HG03457 (cell line): ENCODE data around the gene RHBDL3.
A peak's percentile ranks its signal among the peaks of the same experiment; 100 is the strongest.
"Not testable (repeated sequence)": the region's sequence is repeated elsewhere in the genome, so short reads cannot be mapped to it uniquely, and the experiment has no call there.

Experiments used
- ATAC-seq: cut with Tn5 transposase; IDR thresholded peaks from one replicate; pipeline ENCODE4 v1.9.1; 2021; ENCODE audit warnings: moderate number of reproducible peaks; ENCODE audit not compliant: unreplicated experiment

Gene RHBDL3

DNA sequence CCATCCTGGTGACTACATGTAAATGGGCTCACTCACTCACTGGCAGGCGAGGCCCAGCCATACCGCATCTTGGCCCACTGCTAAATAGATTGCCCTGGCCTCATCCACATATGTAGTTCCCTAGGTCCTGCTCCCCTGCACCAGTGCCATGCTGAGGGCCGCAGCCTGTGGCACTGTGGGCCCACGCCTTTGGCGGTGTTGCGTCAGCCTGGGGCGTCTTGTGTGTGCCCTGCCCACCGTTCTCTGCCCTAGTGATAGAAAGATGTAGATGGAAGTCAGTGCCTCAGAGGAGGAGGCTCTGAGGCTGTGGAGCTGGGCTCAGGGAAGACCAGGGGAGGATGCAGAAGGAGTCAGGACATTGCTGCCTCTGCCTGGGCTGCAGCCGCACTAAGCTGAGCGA is 57.4 kb downstream of the RHBDL3 start:
- no peak for ATAC-seq

DNA sequence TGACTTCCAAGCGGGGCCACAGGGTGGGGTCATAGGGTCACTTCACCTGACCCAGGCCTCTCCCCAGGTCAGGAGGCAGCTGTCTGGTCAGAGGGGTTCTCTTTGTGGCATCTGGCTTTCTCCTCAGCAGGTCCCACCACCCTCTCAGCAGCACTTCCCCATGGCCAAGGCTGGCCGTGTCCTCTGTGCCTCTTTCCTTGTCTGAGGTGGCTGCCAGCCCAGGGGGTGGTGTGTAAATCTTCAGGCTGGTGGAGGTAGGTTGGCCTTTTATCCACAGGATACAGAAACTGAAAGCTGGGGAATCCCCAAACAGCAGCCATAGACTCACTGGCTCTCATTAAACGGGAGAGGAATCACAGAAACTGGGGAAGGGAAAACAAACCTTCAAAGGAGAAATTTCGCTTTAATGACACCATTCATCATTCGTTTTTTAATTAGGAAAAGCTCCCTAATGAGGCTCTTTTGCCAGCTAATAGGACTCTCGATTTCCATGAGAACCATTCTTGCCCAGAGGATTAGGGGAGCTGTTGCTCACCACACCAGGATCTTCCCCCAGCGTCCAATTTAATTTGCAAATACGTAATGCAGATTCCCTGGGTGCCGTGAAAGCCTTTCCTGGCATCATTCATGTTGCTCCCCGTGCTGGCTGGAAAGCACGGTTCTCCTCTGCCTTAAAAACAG is 58.3 kb downstream of the RHBDL3 start:
- ATAC-seq = no peak

DNA sequence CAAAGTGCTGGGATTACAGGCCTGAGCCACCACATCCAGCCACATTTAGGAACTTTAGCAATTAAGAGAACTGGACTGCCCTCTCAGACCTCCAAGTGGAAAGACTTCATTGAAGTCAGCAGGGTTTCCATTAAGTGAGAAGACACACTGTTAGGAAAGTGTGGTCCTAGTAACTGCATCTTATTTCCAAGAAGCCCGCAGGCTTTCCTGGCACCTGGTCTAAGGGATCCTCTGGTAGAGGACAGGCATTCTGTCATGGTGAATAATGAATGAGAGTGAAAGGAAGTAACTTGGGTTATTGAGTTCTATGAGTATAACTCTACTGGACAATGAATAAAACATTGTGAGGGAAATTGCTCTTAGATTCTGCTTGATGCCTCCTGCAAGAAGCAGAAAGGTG is 62.3 kb downstream of the RHBDL3 start:
- ATAC-seq = no peak

DNA sequence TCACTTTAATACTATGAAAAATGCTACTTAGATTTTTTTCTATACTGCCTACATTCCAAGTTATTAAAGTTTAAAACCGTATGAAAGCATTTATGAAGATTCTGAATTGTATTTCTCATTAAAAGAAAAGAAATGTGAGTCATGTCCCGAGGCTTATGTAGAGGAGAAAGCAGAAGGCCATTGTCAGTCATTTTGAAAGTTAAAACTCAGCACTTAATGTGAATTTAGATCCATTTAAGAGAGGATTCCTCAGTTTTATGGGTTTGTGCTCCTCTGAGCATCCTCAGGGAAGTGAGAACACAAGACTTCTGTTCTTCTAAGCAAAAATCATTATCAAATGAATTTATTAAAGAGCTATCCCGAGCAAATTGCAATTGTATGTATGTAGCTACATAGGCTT is 64.5 kb downstream of the RHBDL3 start:
- ATAC-seq = no peak

- no peak for ATAC-seq
Measured at GRCh38 chr17:32331243-32332040, 65.8 kb downstream of the RHBDL3 start.

GRCh38 chr17:32333187-32333586 is 67.6 kb downstream of the RHBDL3 start:
- ATAC-seq = no peak

DNA sequence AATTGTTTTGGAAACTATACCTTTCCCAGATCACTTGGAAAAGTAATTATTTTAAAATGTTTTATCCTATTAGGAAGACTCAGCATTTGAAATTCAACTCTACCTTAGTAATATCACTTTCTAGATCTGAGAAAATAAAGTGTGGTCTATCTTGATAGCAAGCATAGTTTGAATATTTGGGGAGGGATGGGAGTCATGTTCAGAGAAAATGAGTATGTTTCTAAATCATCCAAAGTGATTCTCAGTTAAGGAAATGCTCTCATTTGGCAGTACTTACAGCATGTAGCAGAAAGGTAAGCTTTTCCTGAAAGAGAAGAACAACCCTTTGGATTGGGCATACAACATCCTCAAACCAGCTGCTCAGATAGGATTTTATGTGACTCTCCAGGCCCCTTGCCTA is 69.4 kb downstream of the RHBDL3 start:
- no peak for ATAC-seq

DNA sequence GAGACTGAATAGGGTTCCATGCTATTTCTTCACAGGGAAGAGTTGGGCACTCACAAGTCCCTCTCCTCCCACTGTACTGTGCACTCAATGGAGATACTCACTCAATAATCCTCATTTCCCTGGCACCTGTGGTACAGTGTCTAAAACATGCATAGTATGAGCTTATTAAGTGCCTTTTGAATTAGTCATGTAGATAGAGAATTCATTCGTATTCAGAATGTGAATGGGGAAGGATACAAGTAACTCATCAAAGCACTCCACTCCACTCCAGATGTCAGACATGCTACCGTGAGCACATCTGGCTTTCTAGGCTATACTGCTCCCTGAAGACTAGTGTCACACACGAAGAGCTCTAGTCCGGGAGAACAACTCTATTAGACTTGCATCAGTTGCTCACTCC is 70.1 kb downstream of the RHBDL3 start:
- no peak for ATAC-seq

DNA sequence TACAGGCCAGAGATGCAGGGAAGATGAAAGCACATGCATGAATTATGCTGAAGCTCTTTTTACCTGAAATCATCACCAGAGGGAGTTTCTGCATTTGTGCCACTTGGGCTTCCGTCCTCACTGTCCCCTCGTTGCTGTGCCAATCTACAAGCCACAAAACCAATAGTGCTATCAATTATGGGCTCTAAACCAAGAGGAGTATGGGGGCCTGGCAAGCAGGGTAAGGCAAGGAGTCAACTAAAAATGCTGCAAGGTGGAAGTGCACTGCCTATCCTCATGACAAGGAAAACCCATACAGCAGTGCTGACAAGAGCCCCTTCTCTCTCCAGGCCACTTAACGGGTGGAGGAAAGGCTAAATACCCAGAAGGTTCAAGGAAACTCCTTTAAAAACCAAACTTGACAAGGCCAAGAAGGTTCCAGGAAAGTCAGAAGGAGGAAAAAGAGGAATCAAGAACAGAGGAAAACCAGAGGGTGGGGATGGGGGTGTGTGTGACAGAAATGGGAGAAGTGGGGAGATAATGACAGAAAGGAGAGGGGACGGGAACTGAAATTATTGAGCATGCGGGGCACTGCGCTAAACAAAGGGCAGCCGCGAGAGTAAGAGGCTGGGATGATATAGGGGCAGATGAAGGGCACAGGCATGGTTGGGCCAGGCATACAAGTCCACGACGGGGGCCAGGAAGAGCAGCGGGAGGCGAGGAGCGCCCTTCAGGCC is 75.7 kb downstream of the RHBDL3 start:
- ATAC-seq = no peak

- peak; percentile 58 for ATAC-seq
Measured at GRCh38 chr17:32341857-32342602, 76.4 kb downstream of the RHBDL3 start, which contains the start of gene C17orf75. Gene C17orf75 (minus strand): TSS chr17:32342173. CDS start chr17:32342139, 34 bp downstream.

DNA sequence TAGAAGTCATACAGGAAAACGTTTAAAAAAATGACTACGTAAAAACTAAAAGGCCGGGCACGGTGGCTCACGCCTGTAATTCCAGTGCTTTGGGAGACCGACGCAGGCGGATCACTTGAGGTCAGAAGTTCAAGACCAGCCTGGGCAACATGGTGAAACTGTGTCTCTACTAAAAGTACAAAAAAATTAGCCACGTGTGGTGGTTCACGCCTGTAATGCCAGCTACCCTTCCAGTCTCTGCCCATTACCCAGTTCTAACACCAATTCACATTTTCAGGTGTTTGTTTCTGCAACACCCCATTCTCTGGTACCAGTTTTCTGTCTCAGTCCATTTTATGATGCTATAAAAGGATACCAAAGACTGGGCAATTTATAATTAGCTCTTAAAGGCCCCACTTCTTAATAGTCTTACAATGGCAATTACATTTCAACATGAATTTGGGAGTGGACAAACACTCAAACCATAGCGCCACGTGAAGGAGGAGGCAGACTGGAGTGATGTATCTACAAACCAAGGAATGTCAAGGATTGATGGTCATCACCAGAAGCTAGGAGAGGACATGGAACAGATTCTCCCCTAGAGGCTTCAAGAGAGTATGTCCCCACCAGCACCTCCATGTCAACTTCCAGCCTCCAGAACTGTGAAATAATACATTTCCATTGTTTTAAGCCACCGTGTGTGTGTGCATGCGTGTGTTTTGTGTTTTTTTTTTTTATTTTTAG is 77.1 kb downstream of the RHBDL3 start:
- no peak for ATAC-seq

DNA sequence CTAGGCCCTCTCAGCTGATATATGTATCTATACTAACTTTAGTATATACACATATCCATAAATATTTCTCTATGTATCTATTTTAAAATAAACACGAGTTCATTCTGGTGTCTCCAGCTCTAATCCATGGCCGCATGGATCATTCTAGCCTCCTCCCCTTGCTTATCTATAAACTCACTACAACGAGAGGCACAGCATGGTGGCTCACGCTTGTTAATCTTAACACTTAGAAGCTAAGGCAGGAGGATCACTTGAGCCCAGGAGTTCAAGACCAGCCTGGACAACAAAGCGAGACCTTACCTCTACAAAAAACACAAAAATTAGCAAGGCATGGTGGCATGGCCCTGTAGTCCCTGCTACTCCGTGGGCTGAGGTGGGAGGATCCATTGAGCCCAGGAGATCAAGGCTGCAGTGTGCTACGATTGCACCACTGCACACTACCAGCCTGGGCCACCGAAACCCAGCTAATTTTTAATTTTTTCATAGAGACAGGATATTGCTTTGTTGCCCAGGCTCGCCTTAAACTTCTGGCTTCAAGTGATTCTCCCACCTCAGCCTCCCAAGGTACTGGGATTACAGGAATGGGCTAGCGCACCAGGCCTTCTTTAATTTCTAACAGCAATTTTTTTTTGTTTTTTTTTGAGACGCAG is 80.4 kb downstream of the RHBDL3 start:
- ATAC-seq = no peak

GRCh38 chr17:32348483-32348800 is 82.8 kb downstream of the RHBDL3 start:
- ATAC-seq = no peak

DNA sequence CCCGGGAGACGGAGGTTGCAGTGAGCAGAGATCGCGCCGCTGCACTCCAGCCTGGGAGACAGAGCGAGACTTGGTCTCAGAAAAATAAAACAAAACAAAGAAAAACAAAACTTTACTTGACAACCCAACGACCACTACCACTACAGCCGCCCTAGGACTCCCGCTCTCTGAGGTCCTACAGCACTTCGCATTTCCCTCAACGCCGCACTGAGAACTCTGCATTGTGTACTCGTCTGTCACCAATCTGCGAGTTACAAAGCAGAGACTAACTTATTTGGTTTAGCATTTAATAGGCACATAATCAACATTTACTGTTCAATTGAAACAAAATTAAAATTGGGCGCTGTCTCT is 83.8 kb downstream of the RHBDL3 start:
- peak; percentile 23 for ATAC-seq

- ATAC-seq = peak; percentile 80
Measured at GRCh38 chr17:32349854-32350665, 84.4 kb downstream of the RHBDL3 start, which contains the start of gene ZNF207. Gene ZNF207 (plus strand): TSS chr17:32350157. CDS start chr17:32350286, 129 bp downstream.

DNA sequence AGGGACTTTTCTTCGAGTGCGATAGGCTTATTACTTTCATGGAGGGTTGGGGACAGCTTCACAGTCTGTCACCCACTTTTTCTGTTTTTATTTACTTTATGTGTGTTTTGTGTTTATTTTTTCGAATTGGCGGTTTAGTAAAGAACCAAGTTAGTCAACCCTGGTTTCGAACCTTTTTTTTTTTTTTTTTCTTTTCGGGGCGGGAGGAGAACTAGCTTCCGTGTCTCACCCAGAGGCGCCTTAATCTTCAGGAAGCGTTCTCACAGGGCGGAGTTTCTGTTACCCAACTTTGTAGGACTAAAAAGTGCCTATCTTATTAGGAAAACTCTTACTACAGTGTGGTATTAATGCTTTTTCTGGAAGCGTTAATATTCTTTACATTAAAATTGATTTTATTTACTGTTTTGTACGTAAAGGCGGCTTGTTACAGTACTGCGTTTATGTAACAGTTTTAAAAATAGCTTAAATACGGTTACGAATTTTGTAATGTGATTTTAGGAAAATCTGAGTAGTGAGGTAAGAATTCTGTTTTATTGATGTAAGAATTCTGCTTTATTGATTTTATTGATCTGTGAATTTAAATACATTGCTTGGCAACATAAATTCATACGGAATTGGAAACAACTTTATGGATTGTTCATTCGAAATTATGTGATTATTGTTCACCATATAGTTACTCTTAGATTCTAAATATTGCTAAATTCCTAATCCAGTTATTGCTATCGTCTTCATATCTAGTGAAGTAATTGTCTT is 85.2 kb downstream of the RHBDL3 start:
- no peak for ATAC-seq

GRCh38 chr17:32352734-32353133 is 87.1 kb downstream of the RHBDL3 start:
- ATAC-seq = not testable (repeated sequence)

DNA sequence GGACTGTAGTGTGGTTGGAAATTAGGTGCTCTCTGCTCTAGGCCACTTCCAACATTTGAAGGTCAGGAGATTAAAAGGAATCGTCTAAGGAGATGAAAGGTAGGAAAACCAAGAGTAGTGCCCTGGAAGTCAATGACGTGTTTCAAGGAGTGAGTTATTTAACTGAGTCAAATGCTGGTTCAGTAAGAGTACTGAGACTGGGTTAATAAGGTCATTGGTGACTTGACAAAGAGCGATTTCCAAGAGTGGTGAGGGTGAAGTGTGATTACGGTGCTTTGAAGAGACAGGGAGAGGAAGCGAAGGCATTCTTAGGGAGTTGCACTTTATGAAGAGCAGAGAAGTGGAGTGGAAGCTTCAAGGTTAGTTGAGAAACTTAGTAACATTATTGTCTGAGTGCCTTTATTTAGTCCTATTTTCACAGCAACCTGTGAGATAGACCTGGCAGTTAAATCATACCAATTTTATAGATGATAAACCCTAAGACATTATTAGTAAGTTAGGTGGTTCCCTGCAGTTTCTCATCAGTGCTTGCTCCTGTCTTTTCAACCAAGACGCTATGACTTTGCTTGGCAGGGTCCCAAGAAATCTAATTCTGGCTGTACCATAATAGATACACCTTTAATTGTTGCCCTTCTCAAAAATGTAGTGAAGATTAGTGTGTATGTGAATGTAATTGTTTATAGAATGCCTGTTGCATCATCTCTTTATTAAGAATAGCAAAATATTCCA is 90.2 kb downstream of the RHBDL3 start:
- no peak for ATAC-seq
